ENCODE results near the gene CACHD1. TPM values are rescaled to one million over a fixed set of nuclear protein-coding genes. Genes with fewer than 3 reads are reported as not detected.

The CACHD1 gene
- total RNA-seq, 4 donors from 2014 or later: 7.7 to 20.1 (median 9.8) TPM

DNA sequence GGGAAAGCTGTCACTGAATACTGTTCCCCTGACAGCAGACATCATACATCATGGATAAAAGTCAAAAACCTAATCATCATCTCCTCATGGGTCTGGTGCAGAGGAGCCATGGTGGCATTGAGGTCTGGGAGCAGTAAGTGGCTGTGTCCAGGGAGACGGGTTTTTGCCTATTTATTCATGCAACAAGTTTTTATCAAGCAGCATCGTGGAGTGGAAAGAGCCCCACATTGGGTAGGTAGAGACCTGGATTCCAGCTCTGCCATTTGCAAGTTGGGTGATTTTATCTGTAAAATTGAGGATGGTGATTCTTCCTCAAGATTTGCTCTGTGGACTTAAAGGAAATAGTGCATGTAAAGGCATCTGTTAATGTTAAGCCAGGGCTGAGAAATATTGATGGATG, 4.2 kb downstream of the CACHD1 start:
- H3K27me3 ChIP-seq: peaks cover 10% of the 10 kb centered on the region
- no peak for ATAC-seq
- H3K27ac ChIP-seq: no peak overlapping the region
- 75 to 100% methylated on average over 1 to 2 of the region's 2 CpGs for WGBS, 2 donors (ENCODE audit: low coverage in 1 of 2)
- no peaks in the 10 kb centered on the region for H3K9me3 ChIP-seq
- no peak overlapping the region for H3K4me3 ChIP-seq
- TF ChIP-seq, protein P1, sequence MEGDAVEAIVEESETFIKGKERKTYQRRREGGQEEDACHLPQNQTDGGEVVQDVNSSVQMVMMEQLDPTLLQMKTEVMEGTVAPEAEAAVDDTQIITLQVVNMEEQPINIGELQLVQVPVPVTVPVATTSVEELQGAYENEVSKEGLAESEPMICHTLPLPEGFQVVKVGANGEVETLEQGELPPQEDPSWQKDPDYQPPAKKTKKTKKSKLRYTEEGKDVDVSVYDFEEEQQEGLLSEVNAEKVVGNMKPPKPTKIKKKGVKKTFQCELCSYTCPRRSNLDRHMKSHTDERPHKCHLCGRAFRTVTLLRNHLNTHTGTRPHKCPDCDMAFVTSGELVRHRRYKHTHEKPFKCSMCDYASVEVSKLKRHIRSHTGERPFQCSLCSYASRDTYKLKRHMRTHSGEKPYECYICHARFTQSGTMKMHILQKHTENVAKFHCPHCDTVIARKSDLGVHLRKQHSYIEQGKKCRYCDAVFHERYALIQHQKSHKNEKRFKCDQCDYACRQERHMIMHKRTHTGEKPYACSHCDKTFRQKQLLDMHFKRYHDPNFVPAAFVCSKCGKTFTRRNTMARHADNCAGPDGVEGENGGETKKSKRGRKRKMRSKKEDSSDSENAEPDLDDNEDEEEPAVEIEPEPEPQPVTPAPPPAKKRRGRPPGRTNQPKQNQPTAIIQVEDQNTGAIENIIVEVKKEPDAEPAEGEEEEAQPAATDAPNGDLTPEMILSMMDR (IDR thresholded peaks at IDR 0.05): no peak
- no peak for TF ChIP-seq EP300 (IDR thresholded peaks at IDR 0.05)
- TF ChIP-seq POLR2AphosphoS5 (IDR thresholded peaks at IDR 0.05): no peak
- TF ChIP-seq POLR2A (IDR thresholded peaks at IDR 0.05): no peak
- peaks cover 4 to 79% (median 4%) of the 10 kb centered on the region in 3 donors for H3K4me1 ChIP-seq
- H3K36me3 ChIP-seq: no peaks in the 10 kb centered on the region

DNA sequence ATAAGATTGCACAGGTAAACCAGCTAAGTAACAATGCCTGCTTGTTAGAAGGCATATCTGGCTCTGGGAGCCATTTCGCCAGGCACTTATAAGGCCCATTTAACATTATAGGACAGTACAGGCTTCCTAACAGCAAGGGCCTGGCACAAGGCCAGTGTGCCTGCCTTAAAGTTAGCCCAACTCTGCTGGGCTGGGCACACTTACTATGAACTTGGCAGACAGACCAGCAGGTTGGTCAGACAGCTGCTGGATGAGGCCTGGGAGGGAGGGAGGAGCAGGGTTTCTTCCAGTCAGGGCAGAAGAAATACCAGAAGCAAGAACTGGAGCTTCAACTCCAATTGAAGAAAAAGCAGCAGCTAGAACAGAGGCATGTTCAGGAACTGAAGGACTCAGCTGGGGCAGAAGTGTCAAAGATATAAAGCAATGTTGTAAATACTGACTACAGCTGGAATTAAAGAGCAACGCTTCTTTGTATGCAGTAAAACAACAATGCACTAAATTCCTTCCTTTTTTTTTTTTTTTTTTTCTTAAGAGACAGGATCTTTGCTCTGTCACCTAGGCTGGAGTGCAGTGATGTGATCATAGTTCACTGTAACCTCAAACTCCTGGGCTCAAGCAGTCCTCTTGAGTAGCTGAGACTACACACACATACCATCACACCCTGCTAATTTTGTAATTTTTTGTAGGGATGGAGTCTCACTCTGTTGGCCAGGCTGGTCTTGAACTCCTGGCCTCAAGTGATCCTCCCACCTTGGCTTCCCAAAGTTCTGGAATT, 4.9 kb downstream of the CACHD1 start:
- WGBS, 2 donors (ENCODE audit: low coverage in 1 of 2): 61 to 73% methylated on average over 2 of the region's 2 CpGs
- H3K4me1 ChIP-seq: peaks cover 4 to 76% (median 4%) of the 10 kb centered on the region in 3 donors
- peaks cover 10% of the 10 kb centered on the region for H3K27me3 ChIP-seq
- no peaks in the 10 kb centered on the region for H3K9me3 ChIP-seq
- peak overlapping the region in 1 of 4 donors; percentile 40 for H3K27ac ChIP-seq
- peak; percentile 26 for TF ChIP-seq POLR2AphosphoS5 (IDR thresholded peaks at IDR 0.05)
- no peak for TF ChIP-seq EP300 (IDR thresholded peaks at IDR 0.05)
- H3K4me3 ChIP-seq: no peak overlapping the region
- H3K36me3 ChIP-seq: no peaks in the 10 kb centered on the region
- ATAC-seq: no peak

DNA sequence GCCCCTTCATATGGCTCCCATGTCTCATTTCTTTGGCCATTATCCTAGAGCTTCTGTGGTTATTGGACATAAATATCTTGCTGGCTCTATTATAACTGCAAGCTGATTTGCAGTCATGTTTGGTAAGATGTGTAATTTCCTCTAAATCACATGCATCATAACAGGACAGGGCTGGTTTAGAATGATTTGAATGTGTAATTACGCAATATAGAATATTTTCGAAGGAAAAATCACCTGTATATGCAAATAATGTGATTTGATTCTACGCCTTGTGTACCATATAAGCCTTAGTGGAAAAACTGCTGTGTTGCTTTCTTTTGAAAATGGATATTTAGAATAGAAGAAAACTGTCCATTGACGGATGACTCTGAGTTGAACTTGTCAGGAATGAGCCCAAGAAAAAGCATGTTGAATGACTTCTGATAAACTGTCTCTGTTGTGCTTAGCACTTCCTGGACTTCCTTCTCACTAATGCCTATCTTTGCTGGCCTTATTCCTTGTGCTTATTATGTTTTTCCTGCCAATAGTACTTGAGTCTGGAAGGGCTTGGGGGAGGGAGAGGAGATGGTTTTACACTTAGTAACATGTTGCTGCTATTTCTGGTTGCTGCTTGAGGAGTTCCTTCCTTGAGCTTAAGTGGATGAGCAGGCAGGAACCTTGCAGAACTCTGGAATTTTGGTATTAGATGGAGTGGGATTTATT, 6.5 kb downstream of the CACHD1 start:
- peaks cover 1% of the 10 kb centered on the region for H3K27me3 ChIP-seq

DNA sequence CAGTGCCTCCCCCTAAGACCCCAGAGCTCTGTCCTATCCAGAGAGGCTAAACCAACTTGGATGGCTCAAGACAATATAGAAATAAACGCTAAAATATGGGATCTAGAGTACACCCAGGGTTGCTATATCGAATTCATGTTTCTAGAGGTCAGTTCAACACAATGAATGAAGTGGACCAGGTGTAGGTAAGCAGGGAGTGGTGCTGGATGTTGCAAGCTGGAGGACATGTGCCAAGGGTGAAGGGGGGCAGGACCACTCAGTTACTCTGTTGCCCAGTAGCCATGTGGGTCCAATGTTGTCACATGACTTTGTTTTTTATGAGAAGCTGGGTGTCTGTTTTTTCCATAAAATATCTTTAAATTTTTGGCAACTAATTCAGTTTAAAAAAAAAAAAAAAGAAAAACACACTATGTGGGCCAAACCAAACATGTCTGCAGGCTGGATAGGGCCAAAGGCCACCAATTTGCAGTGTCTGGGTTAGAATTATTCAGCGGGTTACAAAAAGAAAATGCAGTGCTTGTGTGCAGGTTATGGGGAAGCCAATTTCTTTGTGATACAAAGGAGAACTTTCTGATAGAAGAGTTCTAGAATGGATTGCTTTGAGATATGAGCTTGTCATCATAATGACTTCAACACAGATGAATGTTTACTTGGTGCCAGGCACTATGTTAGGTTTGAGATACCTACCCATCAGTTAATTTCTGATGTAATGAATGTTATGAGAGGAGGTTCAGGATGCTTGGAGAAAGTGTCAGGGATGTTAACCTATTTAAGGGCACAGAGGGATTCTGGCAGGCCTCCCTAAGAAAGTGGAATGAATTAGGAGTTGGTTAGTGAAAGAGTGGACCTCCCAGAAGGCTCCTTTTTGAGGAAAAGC, 8.9 kb downstream of the CACHD1 start:
- ATAC-seq: no peak
- no peaks in the 10 kb centered on the region for H3K27me3 ChIP-seq
- no peak overlapping the region for H3K27ac ChIP-seq

More for the DNA sequence above, 6.5 kb downstream of the CACHD1 start:
- Histone ChIP-seq H3K4me1 (peaks cover 4 to 79% (median 4%) of the 10 kb centered on the region in 3 donors), H3K4me3 (no peak overlapping the region), H3K27ac (peak overlapping the region in 3 of 4 donors; percentile 17 to 29 (median 25)), H3K36me3 (no peaks in the 10 kb centered on the region), H3K9me3 (no peaks in the 10 kb centered on the region)
- TF ChIP-seq POLR2AphosphoS5 (IDR thresholded peaks at IDR 0.05): peak; percentile 76
- TF ChIP-seq POLR2A (IDR thresholded peaks at IDR 0.05): no peak
- peak; percentile 55 for ATAC-seq
- WGBS, 2 donors (ENCODE audit: low coverage in 1 of 2): 48 to 52% methylated on average over 4 of the region's 4 CpGs

DNA sequence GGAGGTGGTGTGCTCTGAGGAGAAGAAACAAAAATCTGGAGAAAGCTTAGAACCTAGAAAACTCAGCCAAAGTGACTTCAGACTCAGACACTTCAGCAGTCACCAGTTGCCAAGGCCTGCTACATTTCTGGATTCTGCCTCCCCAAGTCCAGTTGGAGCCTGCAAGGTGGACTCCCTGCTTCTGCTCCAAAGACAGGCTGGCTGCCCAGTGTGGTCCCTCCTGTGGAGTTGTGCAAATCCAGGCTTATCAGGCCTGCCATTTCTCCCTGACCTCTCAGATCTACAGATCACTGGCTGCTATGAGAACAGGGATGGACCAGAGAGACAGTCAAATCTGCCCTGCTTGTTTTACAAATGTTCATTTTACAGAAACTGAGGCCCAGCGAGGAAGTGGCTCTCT, 9.9 kb downstream of the CACHD1 start:
- Histone ChIP-seq H3K4me3 (no peak overlapping the region), H3K27me3 (no peaks in the 10 kb centered on the region), H3K36me3 (no peaks in the 10 kb centered on the region), H3K4me1 (peaks cover 4 to 53% (median 4%) of the 10 kb centered on the region in 3 donors), H3K9me3 (no peaks in the 10 kb centered on the region), H3K27ac (no peak overlapping the region)
- TF ChIP-seq, protein P1 (IDR thresholded peaks at IDR 0.05): no peak
- no peak for TF ChIP-seq POLR2A (IDR thresholded peaks at IDR 0.05)
- TF ChIP-seq EP300 (IDR thresholded peaks at IDR 0.05): no peak
- no peak for TF ChIP-seq POLR2AphosphoS5 (IDR thresholded peaks at IDR 0.05)
- ATAC-seq: no peak
- 89 to 100% methylated on average over 1 of the region's 1 CpG for WGBS, 2 donors (ENCODE audit: low coverage in 1 of 2)

More for the DNA sequence above, 8.9 kb downstream of the CACHD1 start:
- H3K36me3 ChIP-seq: no peaks in the 10 kb centered on the region
- no peaks in the 10 kb centered on the region for H3K9me3 ChIP-seq
- H3K4me3 ChIP-seq: no peak overlapping the region
- TF ChIP-seq, protein P1 (IDR thresholded peaks at IDR 0.05): no peak
- TF ChIP-seq POLR2A (IDR thresholded peaks at IDR 0.05) (no peak), POLR2AphosphoS5 (IDR thresholded peaks at IDR 0.05) (no peak), EP300 (IDR thresholded peaks at IDR 0.05) (no peak)
- 78 to 92% methylated on average over 3 of the region's 3 CpGs for WGBS, 2 donors (ENCODE audit: low coverage in 1 of 2)
- H3K4me1 ChIP-seq: peaks cover 4 to 61% (median 4%) of the 10 kb centered on the region in 3 donors

All from gastroesophageal sphincter (tissue), 4 donors.